ENCODE results near the gene TAF10. TPM values are rescaled to one million over a fixed set of nuclear protein-coding genes. Genes with fewer than 3 reads are reported as not detected.

The TAF10 gene
- total and polyA plus RNA-seq, 8 donors = 15.8 to 234 (median 157) TPM

DNA sequence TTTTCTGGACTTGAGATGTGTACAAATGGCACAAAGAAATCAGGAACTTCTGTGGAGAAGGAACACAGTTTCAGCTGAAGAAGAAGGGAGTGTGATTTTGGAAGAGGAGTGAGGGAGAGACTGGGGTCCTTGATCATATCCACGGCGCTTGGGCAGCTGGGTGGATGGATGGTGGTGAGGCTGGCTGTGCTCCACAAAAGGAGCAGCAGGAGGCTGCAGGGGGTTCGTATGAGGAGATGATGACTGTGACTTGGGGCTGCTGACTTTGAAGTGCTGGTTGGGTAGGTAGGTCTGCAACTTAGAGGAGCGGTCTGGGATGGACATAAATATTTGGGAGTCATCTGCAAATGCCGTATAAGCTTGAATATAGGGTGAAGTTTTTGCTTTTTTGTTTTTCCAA is 44.9 kb upstream of the TAF10 start:
- Histone ChIP-seq H3K9me3 (no peaks in the 10 kb centered on the region), H3K27me3 (peaks cover 0 to 25% (median 12%) of the 10 kb centered on the region in 3 donors), H3K27ac (peak overlapping the region in 3 of 5 donors; percentile 73 to 87 (median 74)), H3K4me3 (no peak overlapping the region), H3K4me1 (peaks cover 0 to 33% (median 14%) of the 10 kb centered on the region in 4 donors), H3K36me3 (no peaks in the 10 kb centered on the region)
- WGBS, 5 donors = 56 to 69% (median 59%) methylated on average over 5 of the region's 5 CpGs
- TF ChIP-seq POLR2AphosphoS5 (IDR thresholded peaks at IDR 0.05) (no peak), CTCF (IDR thresholded peaks at IDR 0.05) (no peak), POLR2A (IDR thresholded peaks at IDR 0.05) (no peak), EP300 (IDR thresholded peaks at IDR 0.05) (no peak)
- intact Hi-C loops (cut with DNase I; ENCODE audit: low total_unique reads) = no loop called here
- DNase-seq = peak in 1 of 2 donors; percentile 20

DNA sequence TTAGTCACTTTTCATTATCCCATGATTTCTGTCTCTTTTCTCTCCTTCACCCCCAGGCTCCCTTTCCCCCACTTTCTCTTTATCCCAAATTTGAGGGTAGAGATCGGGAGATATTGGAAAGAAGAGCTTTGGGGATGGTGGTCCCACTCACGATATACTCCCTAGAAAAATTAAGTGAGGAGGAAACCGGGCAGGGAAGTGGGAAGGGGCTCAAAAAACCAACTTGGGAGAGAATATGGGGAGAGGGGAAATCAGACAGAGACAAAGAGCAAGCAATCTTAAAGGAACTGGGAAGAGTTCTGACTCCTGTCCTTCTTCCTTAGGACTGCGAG is 44.5 kb upstream of the TAF10 start:
- TF ChIP-seq POLR2A (IDR thresholded peaks at IDR 0.05) = no peak
- no peak for TF ChIP-seq EP300 (IDR thresholded peaks at IDR 0.05)
- no peak for TF ChIP-seq CTCF (IDR thresholded peaks at IDR 0.05)
- no peak for TF ChIP-seq POLR2AphosphoS5 (IDR thresholded peaks at IDR 0.05)
- intact Hi-C loops (cut with DNase I; ENCODE audit: low total_unique reads) = no loop called here
- H3K4me3 ChIP-seq = peak overlapping the region in 1 of 4 donors; percentile 54
- peaks cover 0 to 25% (median 12%) of the 10 kb centered on the region in 3 donors for H3K27me3 ChIP-seq
- no peak for DNase-seq
- WGBS, 5 donors = 38 to 63% (median 56%) methylated on average over 4 of the region's 4 CpGs
- H3K36me3 ChIP-seq = no peaks in the 10 kb centered on the region
- H3K4me1 ChIP-seq = peaks cover 0 to 33% (median 14%) of the 10 kb centered on the region in 4 donors
- H3K9me3 ChIP-seq = no peaks in the 10 kb centered on the region
- H3K27ac ChIP-seq = peak overlapping the region in 4 of 5 donors; percentile 60 to 87 (median 74)

DNA sequence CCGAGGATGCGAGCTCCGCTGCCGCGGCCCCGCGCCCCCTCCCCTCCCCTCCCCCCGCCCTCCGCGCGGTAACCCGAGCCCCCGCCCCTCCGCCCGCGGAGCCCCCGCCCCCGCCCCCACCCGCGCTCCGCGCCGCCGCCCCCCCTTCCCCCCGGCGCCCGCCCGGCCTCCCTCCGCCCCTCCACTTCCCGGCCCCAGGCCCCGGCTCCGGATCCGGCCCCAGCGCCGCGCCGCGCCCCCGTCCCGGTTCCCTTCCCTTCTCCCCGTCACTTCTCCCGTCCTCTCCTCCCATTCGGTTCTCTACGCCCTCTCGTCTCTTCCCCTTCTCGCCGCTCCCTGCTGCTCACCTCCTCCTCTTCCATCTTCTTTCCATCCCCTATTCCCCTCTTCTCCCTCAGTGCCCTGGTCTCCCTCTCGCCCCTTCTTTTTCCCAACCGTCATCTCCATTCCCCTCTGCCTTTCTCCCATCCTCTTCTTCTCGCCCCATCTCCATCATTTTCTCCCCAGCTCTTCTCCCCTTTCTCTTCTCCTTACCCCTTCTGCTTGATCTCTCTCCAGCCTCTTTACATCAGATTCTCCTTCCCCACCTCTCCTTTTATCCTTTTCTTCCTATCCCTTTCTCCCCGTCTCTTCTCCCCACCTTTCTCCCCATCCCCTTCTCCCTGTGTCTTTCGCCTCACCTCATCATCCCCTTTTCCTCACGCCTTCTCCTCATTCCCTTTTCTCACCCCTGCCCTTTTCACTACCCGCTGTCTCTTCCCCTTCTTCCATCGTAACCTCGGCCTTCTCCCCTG is 44.0 kb upstream of the TAF10 start, which contains the start of gene DCHS1:
Gene DCHS1 (minus strand): TSS at position 20 of the 794 bp plus-strand sequence. CDS start 14,196 bp downstream, outside the sequence.
- peak in 1 of 2 donors; percentile 83 for DNase-seq
- peaks cover 0 to 25% (median 12%) of the 10 kb centered on the region in 3 donors for H3K27me3 ChIP-seq
- H3K9me3 ChIP-seq = no peaks in the 10 kb centered on the region
- no peak for TF ChIP-seq POLR2A (IDR thresholded peaks at IDR 0.05)
- no peak for TF ChIP-seq CTCF (IDR thresholded peaks at IDR 0.05)
- no peak for TF ChIP-seq EP300 (IDR thresholded peaks at IDR 0.05)
- TF ChIP-seq POLR2AphosphoS5 (IDR thresholded peaks at IDR 0.05) = no peak
- WGBS, 5 donors = 9 to 31% (median 23%) methylated on average over 12 to 38 of the region's 56 CpGs
- H3K4me3 ChIP-seq = peak within 1 kb of the TSS; percentile 46 to 54 (median 50)
- H3K4me1 ChIP-seq = peaks cover 0 to 33% (median 14%) of the 10 kb centered on the region in 4 donors
- intact Hi-C loops (cut with DNase I; ENCODE audit: low total_unique reads) = no loop called here
- peak within 1 kb of the TSS; percentile 60 to 87 (median 73) for H3K27ac ChIP-seq
- H3K36me3 ChIP-seq = no peaks in the 10 kb centered on the region

DNA sequence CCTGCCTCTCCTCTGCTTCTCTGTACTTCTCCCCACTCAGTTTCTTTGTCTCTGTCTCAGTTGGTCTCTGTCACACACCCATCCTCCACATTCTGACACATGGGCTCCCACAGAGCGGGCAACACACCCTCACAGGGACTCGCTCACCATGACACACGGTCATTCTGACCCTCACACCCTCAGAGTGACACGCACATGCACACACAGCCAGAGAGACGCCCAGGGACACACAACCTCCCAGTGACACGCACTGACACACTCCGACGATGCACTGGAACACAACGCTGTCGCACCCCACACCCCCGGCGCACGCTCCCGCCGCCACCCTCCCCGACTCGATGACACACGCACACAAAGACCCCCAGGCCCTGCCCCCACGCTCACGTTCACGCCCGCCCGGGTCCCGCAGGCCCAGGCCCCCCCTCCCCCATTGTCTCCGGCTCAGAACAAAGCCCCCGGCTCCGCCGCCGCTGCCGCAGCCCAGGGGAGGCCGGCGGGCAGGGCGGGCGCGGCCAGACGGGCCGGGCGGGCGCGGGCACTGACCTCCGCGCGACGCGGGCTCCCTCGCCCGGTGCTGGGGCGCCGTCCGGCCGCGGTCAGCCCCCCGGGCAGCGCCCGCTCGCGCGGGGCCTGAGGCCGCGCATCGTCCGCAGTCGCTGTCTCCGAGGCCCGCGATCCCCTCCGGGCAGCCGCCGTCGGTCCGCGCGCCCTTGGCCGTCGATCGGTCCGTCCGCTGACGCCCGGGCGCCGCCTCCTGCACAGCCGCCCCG is 43.2 kb upstream of the TAF10 start:
- peak overlapping the region; percentile 52 to 87 (median 73) for H3K27ac ChIP-seq
- no peaks in the 10 kb centered on the region for H3K9me3 ChIP-seq
- no peaks in the 10 kb centered on the region for H3K36me3 ChIP-seq
- peaks cover 0 to 33% (median 14%) of the 10 kb centered on the region in 4 donors for H3K4me1 ChIP-seq
- H3K4me3 ChIP-seq = peak overlapping the region; percentile 46 to 54 (median 50)
- TF ChIP-seq POLR2A (IDR thresholded peaks at IDR 0.05) (no peak), CTCF (IDR thresholded peaks at IDR 0.05) (no peak), POLR2AphosphoS5 (IDR thresholded peaks at IDR 0.05) (no peak), EP300 (IDR thresholded peaks at IDR 0.05) (no peak)
- H3K27me3 ChIP-seq = peaks cover 0 to 25% (median 12%) of the 10 kb centered on the region in 3 donors
- intact Hi-C loops (cut with DNase I; ENCODE audit: low total_unique reads) = no loop called here
- DNase-seq = peak in 1 of 2 donors; percentile 75
- WGBS, 5 donors = 8 to 18% (median 9%) methylated on average over 13 to 84 of the region's 84 CpGs

Data from stomach (tissue), 9 donors.